Mammary epithelial cell (primary cell): Measurements from ENCODE around the gene EXOSC1.

Experiments used
- EZH2 ChIP-seq: IDR thresholded peaks from 2 replicates; pipeline ENCODE4 v1.6.1; 2012; ENCODE audit warnings: low read length, inconsistent platforms, borderline replicate concordance
- TF ChIP-seq, protein P1 (sequence below), 2 donors: IDR thresholded peaks in 1 of 2; conservative IDR thresholded peaks in 1 of 2; 2 replicates each; pipeline ENCODE4 v1.5.1; 2011 to 2012; ENCODE audit warnings: inconsistent platforms in 2 of 2, low read length in 2 of 2, mild to moderate bottlenecking in 2 of 2, control low read depth in 1 of 2, low read depth in 1 of 2; ENCODE audit not compliant: insufficient read depth in 1 of 2; ENCODE audit errors: extremely low read depth in 1 of 2

DNA sequence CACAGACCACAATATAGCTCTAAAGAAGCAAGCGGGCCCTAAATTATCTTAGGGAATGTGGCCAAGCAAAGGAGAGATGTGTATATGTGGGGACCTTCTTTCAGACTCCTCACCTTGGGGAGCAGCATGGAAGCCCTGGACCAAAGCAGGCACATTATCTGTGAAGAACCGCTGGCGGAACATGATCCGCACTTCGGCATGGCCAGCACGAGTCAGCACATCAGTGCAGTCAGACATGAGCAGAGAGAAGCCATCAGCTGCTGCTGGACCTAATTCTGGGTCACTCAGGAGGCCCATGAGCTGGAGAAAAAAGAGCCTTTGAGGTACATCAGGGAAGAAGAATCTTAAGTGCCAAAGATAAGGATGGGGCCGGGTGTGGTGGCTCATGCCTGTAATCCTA lies 14.1 kb upstream of the EXOSC1 start:
- TF ChIP-seq, protein P1, sequence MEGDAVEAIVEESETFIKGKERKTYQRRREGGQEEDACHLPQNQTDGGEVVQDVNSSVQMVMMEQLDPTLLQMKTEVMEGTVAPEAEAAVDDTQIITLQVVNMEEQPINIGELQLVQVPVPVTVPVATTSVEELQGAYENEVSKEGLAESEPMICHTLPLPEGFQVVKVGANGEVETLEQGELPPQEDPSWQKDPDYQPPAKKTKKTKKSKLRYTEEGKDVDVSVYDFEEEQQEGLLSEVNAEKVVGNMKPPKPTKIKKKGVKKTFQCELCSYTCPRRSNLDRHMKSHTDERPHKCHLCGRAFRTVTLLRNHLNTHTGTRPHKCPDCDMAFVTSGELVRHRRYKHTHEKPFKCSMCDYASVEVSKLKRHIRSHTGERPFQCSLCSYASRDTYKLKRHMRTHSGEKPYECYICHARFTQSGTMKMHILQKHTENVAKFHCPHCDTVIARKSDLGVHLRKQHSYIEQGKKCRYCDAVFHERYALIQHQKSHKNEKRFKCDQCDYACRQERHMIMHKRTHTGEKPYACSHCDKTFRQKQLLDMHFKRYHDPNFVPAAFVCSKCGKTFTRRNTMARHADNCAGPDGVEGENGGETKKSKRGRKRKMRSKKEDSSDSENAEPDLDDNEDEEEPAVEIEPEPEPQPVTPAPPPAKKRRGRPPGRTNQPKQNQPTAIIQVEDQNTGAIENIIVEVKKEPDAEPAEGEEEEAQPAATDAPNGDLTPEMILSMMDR (conservative IDR thresholded peaks at IDR 0.05 in 1 of 2, IDR thresholded peaks at IDR 0.05 in 1 of 2; ENCODE audit: extremely low read depth in 1 of 2, insufficient read depth in 1 of 2, low read depth in 1 of 2, low read length in 2 of 2) = no peak
- no peak for TF ChIP-seq EZH2
